ENCODE measurements around the gene FAM9A. TPM values are rescaled to one million over a fixed set of nuclear protein-coding genes. Genes with fewer than 3 reads are reported as not detected.

The FAM9A gene
- not detected for polyA plus RNA-seq (ENCODE audit: insufficient read length in 3 of 3)
- long read RNA-seq, donor 1 = 0 reads
- long read RNA-seq, donor 2 = 0 reads
- long read RNA-seq, donor 3 = 0 reads
- long read RNA-seq, donor 4 = 0 reads
- long read RNA-seq, donor 5 = 0 reads
- long read RNA-seq, donor 6 = 0 reads
- long read RNA-seq, donor 7 = 0 reads
- long read RNA-seq, donor 8 = 0 reads
- long read RNA-seq, donor 9 = 0 reads
- long read RNA-seq, donor 10 = 0 reads
- long read RNA-seq, donor 11 = 0 reads
- long read RNA-seq, donor 12 = 0 reads
- long read RNA-seq, donor 13 = 0 reads
- long read RNA-seq, donor 14 = 0 reads
- long read RNA-seq, donor 15 = 0 reads
- long read RNA-seq, donor 16 = 0 reads

GRCh38 chrX:8801041-8801599 is at the start of gene FAM9A:
Gene FAM9A (minus strand): TSS chrX:8801383. CDS start chrX:8800171, 1,212 bp downstream.
- DNase-seq (ENCODE audit: extremely low read depth in 1 of 11, low read depth in 9 of 11, low spot score in 4 of 11) = no peak

DNA sequence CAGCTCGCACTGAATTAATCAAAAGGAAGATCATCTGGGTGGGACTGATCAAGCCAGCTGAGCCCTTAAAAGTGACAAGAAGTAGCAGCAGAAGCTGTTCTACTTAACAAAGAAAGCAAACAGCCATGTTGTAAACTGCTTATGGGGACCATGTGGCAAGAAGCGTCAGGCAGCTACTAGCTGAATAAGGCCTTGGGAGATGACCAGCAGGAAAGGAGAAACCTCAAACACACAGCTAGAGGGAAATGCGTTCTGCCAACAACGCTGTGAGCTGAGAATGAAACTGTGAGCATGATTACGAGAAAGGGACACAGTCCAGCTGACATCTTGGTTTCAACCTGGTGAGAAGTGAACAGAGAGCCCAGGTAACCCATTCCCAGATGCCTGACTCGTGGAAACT is 49.3 kb upstream of the FAM9A start:
- DNase-seq (ENCODE audit: extremely low read depth in 1 of 11, low read depth in 9 of 11, low spot score in 4 of 11) = no peak

GRCh38 chrX:8849945-8850344 is 48.8 kb upstream of the FAM9A start:
- no peak for DNase-seq (ENCODE audit: extremely low read depth in 1 of 11, low read depth in 9 of 11, low spot score in 4 of 11)

DNA sequence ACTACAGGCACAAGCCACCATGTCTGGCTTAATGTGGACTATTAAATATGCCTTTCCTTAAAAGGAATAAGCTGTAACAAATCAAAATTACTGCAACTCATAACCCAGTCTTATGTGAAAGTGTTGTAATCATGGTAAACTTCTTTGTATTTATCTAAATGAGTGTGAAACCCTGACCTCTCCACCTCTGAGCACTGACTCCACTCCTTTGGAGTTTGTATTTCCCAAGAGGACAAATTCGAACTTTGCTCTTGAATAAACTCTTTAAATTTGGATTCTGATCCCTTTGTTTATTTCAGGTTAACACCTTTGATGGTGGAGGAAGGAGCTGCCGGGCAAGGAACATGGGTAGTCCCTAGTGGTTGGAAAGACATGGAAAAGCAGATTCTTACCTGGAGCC is 48.3 kb upstream of the FAM9A start:
- no peak for DNase-seq (ENCODE audit: extremely low read depth in 1 of 11, low read depth in 9 of 11, low spot score in 4 of 11)

- peak in 1 of 11 donors; percentile 6 for DNase-seq (ENCODE audit: extremely low read depth in 1 of 11, low read depth in 9 of 11, low spot score in 4 of 11)
These were observed 47.7 kb upstream of the FAM9A start for GRCh38 chrX:8848911-8849310.

DNA sequence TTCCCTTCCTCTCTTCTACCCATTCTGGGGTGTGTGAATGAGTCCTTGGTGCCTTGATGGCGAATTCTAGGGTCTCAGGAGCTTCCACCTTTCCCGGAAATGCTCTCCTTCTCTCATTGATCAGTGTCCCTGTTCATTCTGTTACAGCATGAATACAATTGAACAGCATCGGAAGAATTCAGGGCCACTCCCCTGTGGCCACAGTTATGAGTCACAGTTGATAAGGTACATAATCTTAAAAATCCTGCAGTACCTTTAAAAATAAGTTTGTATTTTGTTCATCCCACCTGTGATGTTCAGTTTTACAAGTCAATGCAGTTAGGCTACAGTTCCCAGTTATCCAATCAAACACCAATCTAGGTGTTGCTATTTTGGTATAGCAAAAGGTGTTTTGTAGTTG is 47.3 kb upstream of the FAM9A start:
- DNase-seq (ENCODE audit: extremely low read depth in 1 of 11, low read depth in 9 of 11, low spot score in 4 of 11) = no peak

DNA sequence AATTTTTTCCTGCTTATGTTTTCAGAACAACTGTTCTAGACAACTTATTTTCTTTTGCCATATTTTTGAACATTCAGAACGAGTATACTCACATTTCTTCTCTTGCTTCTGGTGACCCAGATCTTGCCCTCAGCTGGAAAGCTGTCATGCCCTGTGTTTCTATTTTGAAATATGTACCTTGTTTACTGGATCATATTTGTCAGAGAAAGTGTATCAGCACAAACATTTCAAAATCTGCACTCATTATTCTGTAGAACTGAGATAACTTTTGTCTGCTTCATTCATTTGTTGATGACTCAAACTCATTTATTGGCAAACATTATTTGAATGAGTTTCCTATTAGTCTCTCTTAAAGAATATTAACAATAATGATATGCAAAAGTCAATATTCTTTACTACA is 46.2 kb upstream of the FAM9A start:
- DNase-seq (ENCODE audit: extremely low read depth in 1 of 11, low read depth in 9 of 11, low spot score in 4 of 11) = no peak

GRCh38 chrX:8846266-8846665 is 45.1 kb upstream of the FAM9A start:
- DNase-seq (ENCODE audit: extremely low read depth in 1 of 11, low read depth in 9 of 11, low spot score in 4 of 11) = peak in 4 of 11 donors; percentile 24 to 43 (median 36)

- DNase-seq (ENCODE audit: extremely low read depth in 1 of 11, low read depth in 9 of 11, low spot score in 4 of 11) = no peak
These were observed 44.3 kb upstream of the FAM9A start for GRCh38 chrX:8845469-8845868.

DNA sequence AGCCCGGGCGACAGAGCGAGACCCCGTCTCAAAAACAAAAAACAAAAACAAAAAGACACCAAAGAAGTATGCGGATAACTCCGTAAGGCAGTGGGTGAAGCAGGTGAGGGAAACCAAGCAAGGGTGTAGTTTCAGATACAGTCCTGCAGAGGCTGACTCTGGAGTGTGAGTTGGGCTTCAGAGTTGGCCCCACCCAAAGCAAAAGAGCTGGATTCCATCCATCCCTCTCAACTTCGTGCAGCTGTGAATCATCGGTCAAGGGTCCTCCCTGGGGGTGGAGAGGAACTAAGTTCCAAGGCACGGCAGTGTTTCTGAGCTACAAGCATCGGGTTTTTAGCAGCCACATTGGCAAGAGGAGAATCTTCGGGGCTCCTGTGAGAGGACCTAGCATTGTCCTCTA is 43.9 kb upstream of the FAM9A start:
- no peak for DNase-seq (ENCODE audit: extremely low read depth in 1 of 11, low read depth in 9 of 11, low spot score in 4 of 11)

DNA sequence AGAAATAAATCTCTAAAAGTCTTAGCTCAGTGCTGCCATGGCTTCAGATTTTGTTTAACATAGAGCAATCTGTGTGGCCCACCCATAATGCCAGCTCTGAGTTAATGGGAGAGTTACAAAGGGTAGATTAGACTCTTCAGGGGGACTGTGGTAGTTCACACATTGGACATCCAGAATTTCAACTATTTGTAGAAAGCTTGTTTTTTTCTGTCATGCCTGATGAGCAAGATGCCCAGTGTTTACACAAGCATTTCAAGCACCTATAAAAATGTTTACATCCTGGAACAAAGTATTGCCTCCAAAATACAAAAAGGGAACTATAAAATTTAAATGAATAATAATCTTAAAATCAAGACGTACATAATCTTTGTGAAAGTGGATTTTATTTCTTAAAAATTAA is 43.0 kb upstream of the FAM9A start:
- no peak for DNase-seq (ENCODE audit: extremely low read depth in 1 of 11, low read depth in 9 of 11, low spot score in 4 of 11)

- DNase-seq (ENCODE audit: extremely low read depth in 1 of 11, low read depth in 9 of 11, low spot score in 4 of 11) = no peak
These were observed 40.7 kb upstream of the FAM9A start for GRCh38 chrX:8841911-8842310.

DNA sequence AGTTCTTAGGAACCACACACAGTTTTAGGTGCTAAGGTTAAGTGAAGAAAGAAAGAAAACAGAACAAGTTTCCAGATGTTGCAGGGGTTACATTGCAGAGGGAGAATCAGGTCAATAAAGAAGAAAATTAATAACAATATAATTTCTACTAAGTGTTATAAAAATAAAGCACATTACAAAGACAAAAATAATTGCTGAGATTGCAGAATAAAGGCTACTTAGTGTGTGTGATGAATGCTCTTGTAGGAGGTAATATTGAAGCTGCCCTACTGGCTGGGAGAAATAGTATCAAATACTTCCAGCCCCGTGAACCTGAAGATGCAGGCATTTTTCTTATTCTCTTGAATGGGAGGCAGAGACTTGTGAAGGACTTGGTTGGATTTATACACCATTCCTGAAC is 33.2 kb upstream of the FAM9A start:
- no peak for DNase-seq (ENCODE audit: extremely low read depth in 1 of 11, low read depth in 9 of 11, low spot score in 4 of 11)

DNA sequence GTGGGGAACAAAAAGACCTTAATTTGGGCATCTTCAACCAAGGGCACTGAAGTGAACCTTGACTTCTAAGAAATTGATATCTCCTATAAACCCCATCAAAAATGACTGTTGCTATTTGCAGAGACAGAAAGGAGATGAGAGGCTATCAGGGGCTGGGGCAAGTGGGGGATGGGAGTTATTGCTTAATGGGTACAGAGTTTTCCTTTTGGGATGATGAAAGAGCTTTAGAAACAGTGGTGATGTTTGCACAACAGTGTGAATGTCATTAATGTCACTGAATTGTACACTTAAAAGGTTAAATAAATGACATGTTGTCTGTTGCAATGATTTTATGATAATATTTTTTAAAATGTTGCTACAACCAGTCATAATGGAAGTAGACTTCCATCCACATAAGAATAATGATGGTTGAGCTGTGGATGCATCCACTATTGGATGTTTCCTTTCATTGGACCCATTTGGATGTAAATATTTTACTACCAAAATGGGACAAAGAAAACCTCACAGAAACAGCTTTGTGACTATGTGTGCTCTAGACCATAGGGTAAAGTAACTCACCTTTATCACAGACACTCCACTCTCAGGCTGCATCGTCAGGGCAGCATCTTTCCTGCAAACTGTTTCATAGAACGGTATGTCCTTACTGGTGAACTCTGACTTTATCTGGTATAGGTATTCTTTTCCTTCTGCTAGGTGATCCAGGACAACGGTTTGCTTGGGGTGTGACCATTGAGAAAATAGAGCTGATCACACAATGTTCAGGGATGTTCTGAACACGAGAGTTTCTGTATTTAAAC is 31.6 kb upstream of the FAM9A start:
- no peak for DNase-seq (ENCODE audit: extremely low read depth in 1 of 11, low read depth in 9 of 11, low spot score in 4 of 11)

- no peak for DNase-seq (ENCODE audit: extremely low read depth in 1 of 11, low read depth in 9 of 11, low spot score in 4 of 11)
These were observed 22.5 kb upstream of the FAM9A start for GRCh38 chrX:8823698-8824097.

DNA sequence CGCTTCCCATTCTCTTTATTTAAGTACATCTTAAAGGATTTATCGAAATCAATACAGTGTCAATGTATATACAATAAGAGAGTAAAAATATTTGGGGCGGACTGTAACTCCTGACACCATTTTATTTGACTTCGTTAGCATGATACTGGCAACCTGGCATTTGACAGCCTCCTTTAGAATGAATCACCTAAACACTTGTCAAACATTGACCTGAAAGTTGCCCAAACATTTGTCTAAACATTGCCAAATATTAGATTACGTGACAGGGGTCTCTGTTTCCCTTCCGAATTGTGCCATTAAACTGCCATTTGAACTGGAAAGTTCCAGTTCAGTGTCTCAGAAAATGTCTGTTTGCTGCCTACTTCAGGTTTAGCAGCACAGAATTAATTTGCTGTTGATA is 20.8 kb upstream of the FAM9A start:
- no peak for DNase-seq (ENCODE audit: extremely low read depth in 1 of 11, low read depth in 9 of 11, low spot score in 4 of 11)

DNA sequence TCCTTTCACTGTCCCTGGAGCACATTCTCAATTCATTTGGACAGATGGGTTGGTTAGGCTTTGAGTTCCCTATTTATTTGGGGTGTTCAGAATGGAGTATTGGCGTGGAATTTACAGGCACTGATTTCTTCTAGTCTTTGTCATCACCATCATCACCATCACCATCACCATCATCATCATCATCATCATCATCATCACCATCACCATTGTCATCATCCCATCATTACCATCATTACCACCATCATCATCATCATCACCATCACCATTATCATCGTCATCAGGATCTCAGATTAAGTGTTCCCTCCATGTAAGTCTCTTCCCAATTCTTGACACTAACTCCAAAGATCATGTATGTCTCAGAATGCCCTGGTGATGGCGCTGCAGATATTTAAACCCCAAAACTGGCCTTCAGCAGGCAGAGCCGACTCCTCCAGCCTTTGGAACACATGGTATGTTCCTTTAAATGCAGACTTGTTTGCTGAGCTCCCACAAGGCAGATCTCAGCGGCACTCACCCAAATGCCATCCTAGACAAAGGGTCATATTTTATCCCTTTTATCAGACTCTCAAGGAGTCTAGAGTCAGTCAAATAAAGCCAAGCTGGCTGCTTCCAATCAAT is 19.8 kb upstream of the FAM9A start:
- no peak for DNase-seq (ENCODE audit: extremely low read depth in 1 of 11, low read depth in 9 of 11, low spot score in 4 of 11)

- peak in 9 of 11 donors; percentile 13 to 55 (median 20) for DNase-seq (ENCODE audit: extremely low read depth in 1 of 11, low read depth in 9 of 11, low spot score in 4 of 11)
These were observed 14.4 kb upstream of the FAM9A start for GRCh38 chrX:8815460-8816065.

- no peak for DNase-seq (ENCODE audit: extremely low read depth in 1 of 11, low read depth in 9 of 11, low spot score in 4 of 11)
These were observed 11.9 kb upstream of the FAM9A start for GRCh38 chrX:8813036-8813435.
